SK-N-SH (cell line): ENCODE results near the gene C22orf31. TPM values are rescaled to one million over a fixed set of nuclear protein-coding genes. Genes with fewer than 3 reads are reported as not detected.

Experiments
- CTCF ChIA-PET: fragments of 300-600, 350-600 bp; formaldehyde crosslinking; extraction: SDS; loops from one replicate; lab custom pipeline; 2021; lab: Yijun Ruan, JAX
- POLR2A ChIA-PET: fragments of 350-600 bp; sonication (Branson Sonifier 250); formaldehyde crosslinking; extraction: SDS; loops from one replicate; lab custom pipeline; 2020; ENCODE audit warnings: antibody characterized with exemption, inconsistent platforms; lab: Yijun Ruan, JAX
- DNase-seq: peaks from one replicate; pipeline ENCODE4 v3.0.0; 2012
- H2AFZ ChIP-seq: fragments of 200-600 bp; sonication (generic); 2 replicates; pipeline ENCODE4 v1.8.1; 2016; ENCODE audit warnings: antibody characterized with exemption, mild to moderate bottlenecking, low read depth
- H3F3A ChIP-seq: fragments of 200-600 bp; sonication (generic); replicated peaks from 2 replicates; pipeline ENCODE3; 2016; ENCODE audit warnings: antibody characterized with exemption, mild to moderate bottlenecking; ENCODE audit not compliant: insufficient read depth
- H3K27ac ChIP-seq, 2 experiments: fragments of 200-500 bp in 1 of 2; fragments of 200-600 bp in 1 of 2; sonication (Bioruptor generic) in 1 of 2; sonication (generic), shearing (Covaris generic) in 1 of 2; 2 replicates each; pipeline versions ENCODE4 v1.5.1 to v1.6.1; 2014 to 2016; ENCODE audit warnings: low read depth in 2 of 2, inconsistent platforms in 1 of 2, low read length in 1 of 2, mild to moderate bottlenecking in 1 of 2, mixed read lengths in 1 of 2
- H3K27me3 ChIP-seq: fragments of 200-600 bp; sonication (generic), shearing (Covaris generic); 2 replicates; pipeline ENCODE4 v1.6.1; 2016; ENCODE audit warnings: mixed run types; ENCODE audit not compliant: insufficient read depth
- H3K36me3 ChIP-seq, 2 experiments: fragments of 200-500 bp in 1 of 2; fragments of 200-600 bp in 1 of 2; sonication (Bioruptor generic) in 1 of 2; sonication (generic) in 1 of 2; replicated peaks in 1 of 2; 2 replicates each; pipeline versions ENCODE3 to v1.5.1; 2014 to 2016; ENCODE audit warnings: low read length in 1 of 2, mild to moderate bottlenecking in 1 of 2; ENCODE audit not compliant: insufficient read depth in 2 of 2, control insufficient read depth in 1 of 2
- H3K4me1 ChIP-seq, 2 experiments: fragments of 200-500 bp in 1 of 2; fragments of 200-600 bp in 1 of 2; sonication (Bioruptor generic) in 1 of 2; sonication (generic), shearing (Covaris generic) in 1 of 2; 2 replicates each; pipeline versions ENCODE4 v1.5.1 to v1.6.1; 2014 to 2016; ENCODE audit warnings: low read depth in 1 of 2, low read length in 1 of 2, mixed run types in 1 of 2; ENCODE audit not compliant: insufficient read depth in 2 of 2, control insufficient read depth in 1 of 2
- H3K4me2 ChIP-seq: fragments of 200-600 bp; sonication (generic), shearing (Covaris generic); 2 replicates; pipeline ENCODE4 v1.6.1; 2017; ENCODE audit warnings: mixed run types
- H3K4me3 ChIP-seq, 2 experiments: fragments of 200-500 bp in 1 of 2; fragments of 200-600 bp in 1 of 2; sonication (Bioruptor generic) in 1 of 2; sonication (generic), shearing (Covaris generic) in 1 of 2; 2 replicates each; pipeline versions ENCODE4 v1.5.1 to v1.8.1; 2014 to 2016; ENCODE audit warnings: low read depth in 2 of 2, inconsistent platforms in 1 of 2, low read length in 1 of 2, mild to moderate bottlenecking in 1 of 2, mixed read lengths in 1 of 2, moderate library complexity in 1 of 2
- H3K79me2 ChIP-seq: fragments of 200-600 bp; sonication (generic); 2 replicates; pipeline ENCODE4 v1.8.1; 2017; ENCODE audit warnings: mild to moderate bottlenecking; ENCODE audit not compliant: insufficient read depth
- H3K9ac ChIP-seq: fragments of 200-600 bp; sonication (generic); 2 replicates; pipeline ENCODE4 v1.6.1; 2017; ENCODE audit warnings: mixed run types
- H3K9me2 ChIP-seq: fragments of 200-600 bp; sonication (generic); 2 replicates; pipeline ENCODE4 v1.6.1; 2017; ENCODE audit warnings: mixed run types
- H3K9me3 ChIP-seq: fragments of 200-600 bp; sonication (generic); 2 replicates; pipeline ENCODE4 v1.6.1; 2017; ENCODE audit warnings: mixed run types, mild to moderate bottlenecking, moderate library complexity
- H4K20me1 ChIP-seq: fragments of 200-600 bp; sonication (generic); 2 replicates; pipeline ENCODE4 v1.6.1; 2017; ENCODE audit warnings: mild to moderate bottlenecking, mixed run types; ENCODE audit not compliant: insufficient read depth
- ELF1 ChIP-seq: IDR thresholded peaks from 2 replicates; pipeline ENCODE4 v1.4.0; 2012
- EP300 ChIP-seq, 2 experiments: IDR thresholded peaks; 2 replicates each; pipeline versions ENCODE4 v1.4.0 to v1.6.1; 2012; ENCODE audit warnings: borderline replicate concordance in 1 of 2, low read depth in 1 of 2, low read length in 1 of 2
- JUND ChIP-seq: IDR thresholded peaks from 2 replicates; pipeline ENCODE4 v1.4.0; 2012
- MEF2A ChIP-seq: IDR thresholded peaks from 2 replicates; pipeline ENCODE4 v1.4.0; 2012; ENCODE audit warnings: low read depth, borderline replicate concordance
- MXI1 ChIP-seq: IDR thresholded peaks from 2 replicates; pipeline ENCODE4 v1.6.1; 2012; ENCODE audit warnings: mild to moderate bottlenecking, low read depth, low read length, improper control_type of control experiment
- NFIC ChIP-seq: IDR thresholded peaks from 2 replicates; pipeline ENCODE4 v1.4.0; 2012; ENCODE audit warnings: borderline replicate concordance
- NRF1 ChIP-seq: IDR thresholded peaks from 2 replicates; pipeline ENCODE4 v1.6.1; 2012; ENCODE audit warnings: low read depth, mild to moderate bottlenecking, low read length
- POLR2AphosphoS5 ChIP-seq: IDR thresholded peaks from 2 replicates; pipeline ENCODE4 v1.6.1; 2012; ENCODE audit warnings: low read depth, low read length
- RCOR1 ChIP-seq: fragments of 150-350 bp; IDR thresholded peaks from 2 replicates; pipeline ENCODE4 v1.6.1; 2017; ENCODE audit warnings: antibody characterized with exemption, low read length
- REST ChIP-seq: IDR thresholded peaks from 2 replicates; pipeline ENCODE4 v1.6.1; 2012; ENCODE audit warnings: mild to moderate bottlenecking, low read depth, low read length, moderate library complexity
- RFX5 ChIP-seq: IDR thresholded peaks from 2 replicates; pipeline ENCODE4 v1.6.1; 2012; ENCODE audit warnings: mild to moderate bottlenecking, improper control_type of control experiment, low read length
- RXRA ChIP-seq: IDR thresholded peaks from 2 replicates; pipeline ENCODE4 v1.4.0; 2012; ENCODE audit warnings: low read depth, mild to moderate bottlenecking, borderline replicate concordance
- TCF12 ChIP-seq: IDR thresholded peaks from 2 replicates; pipeline ENCODE4 v1.4.0; 2012
- ZBTB33 ChIP-seq: IDR thresholded peaks from 2 replicates; pipeline ENCODE4 v1.4.0; 2012; ENCODE audit warnings: low read depth, borderline replicate concordance
- WGBS: methylation state at CpG from one replicate; pipeline ENCODE4 v1.1.6; 2017; ENCODE audit warnings: low lambda C conversion rate; 5-methylcytosine and 5-hydroxymethylcytosine counted together
- polyA plus RNA-seq, 3 experiments: library from polyadenylated mRNA; depleted of rRNA; stranded (reverse); fragments of >200 nt; gene quantifications; 2 replicates each; pipeline ENCODE4 v1.2.3, GENCODE V29; 2012
- TF ChIP-seq, protein P1 (sequence below): fragments of 150-350 bp; IDR thresholded peaks from 2 replicates; pipeline ENCODE4 v1.6.1; 2016; ENCODE audit warnings: mild to moderate bottlenecking, low read depth, low read length

C22orf31 gene
- polyA plus RNA-seq, 1 of the 3 experiments (the other 2 are of a cell fraction), result not detected

DNA sequence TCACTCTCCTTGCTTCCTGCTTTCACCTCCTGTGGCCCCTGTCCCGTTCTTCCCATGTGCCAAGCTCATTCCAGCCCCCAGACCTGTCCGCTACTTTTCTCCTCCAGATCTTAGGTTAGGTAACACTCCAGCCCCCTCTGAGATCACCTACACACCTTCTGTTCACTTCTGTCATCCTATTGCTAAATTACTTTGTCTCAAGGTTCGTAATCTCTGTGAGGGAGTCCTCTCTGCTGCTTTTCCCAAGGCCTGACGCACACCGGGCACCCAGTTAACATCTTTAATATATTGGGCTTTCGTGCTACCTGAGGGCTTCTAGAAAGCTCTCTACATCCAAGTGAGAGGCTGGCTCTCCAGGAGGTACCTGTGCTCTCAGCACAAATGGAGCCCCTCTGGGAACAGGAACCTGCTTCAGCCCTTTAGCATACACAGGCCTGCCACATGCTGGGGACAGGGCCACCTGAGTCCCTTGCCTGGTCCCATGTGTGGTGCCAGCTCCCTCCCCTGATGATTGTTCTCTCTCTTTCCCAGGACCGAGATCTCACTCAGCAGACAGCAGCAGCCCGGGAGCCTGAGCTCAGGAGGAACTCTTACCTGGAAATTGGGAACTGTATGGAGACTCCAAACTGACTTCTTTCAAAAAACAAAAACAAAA, 8.5 kb downstream of the C22orf31 start:
- H3K27me3 ChIP-seq, result no peaks in the 10 kb centered on the region
- ChIA-PET POLR2A (no interaction called here), CTCF (interaction anchor here (0.8 to 2.9 kb wide), 5 partner anchors 13 to 224 kb away, joined by 4 to 15 read pairs (median 9); no protein-coding TSS in a partner anchor)
- no peak overlapping the region for H2AFZ ChIP-seq
- no peaks in the 10 kb centered on the region; a peak in 1 of 4 replicates for H3K4me1 ChIP-seq
- H3K9me3 ChIP-seq, result no peaks in the 10 kb centered on the region
- H3F3A ChIP-seq, result peaks cover 4% of the 10 kb centered on the region
- no peak overlapping the region for H3K27ac ChIP-seq
- no peak for TF ChIP-seq TCF12
- TF ChIP-seq RCOR1, result no peak
- TF ChIP-seq NRF1, result no peak
- no peak for TF ChIP-seq MXI1
- TF ChIP-seq, protein P1, sequence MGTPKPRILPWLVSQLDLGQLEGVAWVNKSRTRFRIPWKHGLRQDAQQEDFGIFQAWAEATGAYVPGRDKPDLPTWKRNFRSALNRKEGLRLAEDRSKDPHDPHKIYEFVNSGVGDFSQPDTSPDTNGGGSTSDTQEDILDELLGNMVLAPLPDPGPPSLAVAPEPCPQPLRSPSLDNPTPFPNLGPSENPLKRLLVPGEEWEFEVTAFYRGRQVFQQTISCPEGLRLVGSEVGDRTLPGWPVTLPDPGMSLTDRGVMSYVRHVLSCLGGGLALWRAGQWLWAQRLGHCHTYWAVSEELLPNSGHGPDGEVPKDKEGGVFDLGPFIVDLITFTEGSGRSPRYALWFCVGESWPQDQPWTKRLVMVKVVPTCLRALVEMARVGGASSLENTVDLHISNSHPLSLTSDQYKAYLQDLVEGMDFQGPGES, result no peak
- TF ChIP-seq ZBTB33, result no peak
- no peak for TF ChIP-seq JUND
- no peak for TF ChIP-seq POLR2AphosphoS5
- TF ChIP-seq NFIC, result no peak
- no peak for TF ChIP-seq EP300 (IDR thresholded peaks at IDR 0.05; ENCODE audit: borderline replicate concordance in 1 of 2, low read depth in 1 of 2, low read length in 1 of 2)
- TF ChIP-seq MEF2A, result no peak
- TF ChIP-seq REST, result no peak
- no peak for TF ChIP-seq RXRA
- TF ChIP-seq RFX5, result no peak
- TF ChIP-seq ELF1, result no peak
- H3K9me2 ChIP-seq, result no peaks in the 10 kb centered on the region
- no peak overlapping the region for H3K4me3 ChIP-seq
- no peak overlapping the region for H3K4me2 ChIP-seq
- no peaks in the 10 kb centered on the region for H3K79me2 ChIP-seq
- no peaks in the 10 kb centered on the region for H4K20me1 ChIP-seq
- peaks cover 0 to 24% of the 10 kb centered on the region in 2 experiments for H3K36me3 ChIP-seq
- H3K9ac ChIP-seq, result no peak overlapping the region
- DNase-seq, result no peak
- 97% methylated on average over 7 of the region's 8 CpGs for WGBS
